C1 segment of cervical spinal cord (tissue), 14 donors: Measurements from ENCODE around the gene ARFIP1.
A peak's percentile ranks its signal among the peaks of the same experiment; 100 is the strongest.
"Not testable (repeated sequence)": the region's sequence is repeated elsewhere in the genome, so short reads cannot be mapped to it uniquely, and the experiment has no call there.

Source experiments
- DNase-seq, 14 donors: peaks; one replicate each; lab custom pipeline; 2025; lab: John Stamatoyannopoulos, UW

ARFIP1 gene

DNA sequence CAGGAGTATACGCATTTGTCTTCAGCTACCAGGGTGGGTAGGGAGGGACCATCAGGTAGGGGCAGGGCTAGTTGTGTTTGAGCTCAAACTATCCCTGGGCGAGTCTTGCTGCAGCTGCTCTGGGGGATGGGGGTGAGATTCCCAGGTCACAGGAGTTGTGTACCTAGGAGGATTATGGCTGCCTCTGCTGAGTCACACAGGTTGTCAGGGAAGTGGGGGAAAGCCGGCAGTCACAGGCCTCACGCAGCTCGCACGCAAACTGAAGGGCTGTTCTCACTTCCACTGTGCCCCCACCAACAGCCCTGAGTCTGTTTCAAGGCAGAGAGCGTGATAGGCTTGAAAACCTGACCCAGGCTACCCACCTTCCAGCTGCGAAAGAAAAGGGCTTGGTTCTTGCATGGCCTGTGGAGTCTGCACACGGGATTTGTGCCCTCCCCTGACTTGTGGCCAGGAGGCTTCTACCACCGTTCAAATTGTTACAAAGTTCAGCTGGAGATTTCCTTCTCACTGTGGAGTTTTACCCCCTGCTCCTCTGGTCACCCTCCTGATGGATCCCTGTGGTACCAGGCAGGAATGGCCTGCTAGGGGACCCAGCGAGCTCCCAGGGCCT lies 63.8 kb downstream of the ARFIP1 start:
- DNase-seq = no peak

DNA sequence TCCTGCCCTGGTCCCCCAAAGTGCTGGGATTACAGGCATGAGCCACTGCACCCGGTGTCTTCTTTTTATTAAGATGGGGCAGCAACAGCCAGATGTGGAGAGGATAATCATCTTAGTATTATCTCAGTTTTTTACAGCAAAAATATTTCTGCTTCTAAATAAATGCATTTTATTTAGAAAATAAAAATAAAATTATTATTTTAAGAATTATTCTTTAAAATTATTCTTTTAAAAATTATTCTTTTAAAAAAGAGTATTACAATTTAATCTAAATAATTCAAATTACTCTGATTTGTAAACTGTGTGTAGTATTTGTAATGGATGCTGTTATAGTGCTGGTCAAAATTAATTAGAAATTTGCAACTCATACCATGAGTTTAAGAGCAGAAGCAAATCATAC lies 67.6 kb downstream of the ARFIP1 start:
- DNase-seq = no peak

DNA sequence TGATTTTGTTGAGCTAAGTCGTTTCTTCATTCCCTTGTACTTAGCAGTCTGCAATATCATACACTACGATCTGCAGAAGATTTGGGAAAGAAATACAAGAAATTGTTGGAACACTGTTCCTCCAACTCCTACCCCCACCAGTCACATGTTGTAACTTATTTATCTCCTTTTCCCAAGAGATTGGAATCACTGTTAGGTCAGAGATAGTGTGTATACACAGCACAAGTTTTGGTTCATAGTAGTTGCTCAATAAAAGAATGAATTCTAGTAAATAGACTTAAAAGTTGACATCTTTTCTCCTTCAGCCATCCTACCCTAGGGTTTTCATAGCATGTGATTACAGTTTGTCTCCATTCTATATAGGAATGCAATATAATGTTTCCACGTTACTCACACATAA lies 68.8 kb downstream of the ARFIP1 start:
- no peak for DNase-seq

DNA sequence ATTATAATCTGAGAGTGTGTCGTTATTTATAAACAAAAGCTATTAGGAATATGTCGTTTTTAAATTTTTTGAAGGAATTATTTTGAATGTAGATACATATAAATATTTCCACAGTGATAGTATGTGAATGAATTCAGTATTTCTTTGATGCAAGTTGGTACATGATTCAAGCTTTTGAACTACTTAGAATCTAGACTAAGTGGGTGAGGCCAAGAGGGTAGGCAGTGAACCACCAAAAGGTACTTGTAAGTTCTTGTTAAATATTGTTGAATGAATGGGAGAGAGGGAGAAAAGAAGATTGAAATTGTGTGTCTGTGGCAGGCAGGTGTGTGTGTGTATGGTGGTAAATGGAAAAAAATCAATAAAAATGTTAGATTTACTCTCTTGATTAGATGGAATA lies 69.6 kb downstream of the ARFIP1 start:
- DNase-seq = no peak

DNA sequence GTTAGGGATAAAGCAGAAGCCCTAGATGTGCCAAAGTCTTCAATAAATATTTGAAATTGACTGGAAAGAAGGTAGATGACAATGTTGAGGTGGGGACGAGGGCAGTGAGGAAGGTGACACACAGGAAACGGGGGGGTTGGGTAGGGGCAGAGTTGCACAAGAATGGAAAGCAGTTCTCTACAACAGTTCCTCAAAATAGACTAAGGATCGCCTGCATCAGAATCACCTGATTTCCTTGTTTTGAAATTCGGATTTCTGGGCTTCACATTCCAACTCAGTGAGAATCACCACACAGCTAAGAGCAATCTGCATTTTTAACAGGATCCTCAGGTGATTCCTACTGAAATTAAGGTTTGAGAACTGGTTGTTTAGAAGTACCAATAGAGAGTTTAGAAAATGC lies 70.6 kb downstream of the ARFIP1 start:
- peak in 1 of 14 donors; percentile 3 for DNase-seq

DNA sequence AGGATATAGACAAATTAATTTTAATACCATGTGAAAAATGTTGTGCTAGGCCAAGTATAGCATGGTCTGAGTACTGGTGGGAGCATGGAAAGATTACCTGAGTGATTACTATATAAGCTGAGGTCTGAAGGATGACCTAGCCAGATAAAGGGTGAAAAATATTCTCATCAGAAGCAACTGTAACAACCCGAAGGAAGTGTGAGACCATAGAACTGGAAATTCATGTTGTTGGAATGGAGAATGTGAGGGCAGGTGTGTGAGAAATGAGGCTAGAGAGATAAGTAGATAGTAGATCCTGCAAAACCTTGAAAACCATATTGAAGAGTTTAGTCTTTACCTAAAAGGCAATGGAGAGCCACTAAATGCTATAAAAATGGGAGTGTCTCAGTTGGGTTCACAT lies 71.5 kb downstream of the ARFIP1 start:
- DNase-seq = no peak

DNA sequence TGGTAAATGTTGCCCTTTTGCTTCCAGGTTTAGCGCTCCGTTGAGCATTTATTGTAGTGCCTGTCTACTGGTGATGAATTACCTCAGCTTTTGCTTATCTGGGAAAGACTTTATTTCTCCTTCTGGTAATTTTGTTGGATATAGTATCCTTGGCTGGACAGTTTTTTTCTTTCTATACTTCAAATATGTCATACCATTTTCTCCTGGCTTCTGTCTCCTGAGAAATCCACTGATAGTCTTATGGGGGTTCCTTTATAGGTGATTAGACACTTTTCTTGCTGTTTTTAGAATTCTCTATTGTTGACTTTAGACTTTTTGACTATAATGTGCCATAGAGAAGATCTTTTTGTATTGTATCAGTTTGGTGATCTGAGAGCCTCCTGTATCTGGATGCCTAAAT lies 73.5 kb downstream of the ARFIP1 start:
- no peak for DNase-seq

DNA sequence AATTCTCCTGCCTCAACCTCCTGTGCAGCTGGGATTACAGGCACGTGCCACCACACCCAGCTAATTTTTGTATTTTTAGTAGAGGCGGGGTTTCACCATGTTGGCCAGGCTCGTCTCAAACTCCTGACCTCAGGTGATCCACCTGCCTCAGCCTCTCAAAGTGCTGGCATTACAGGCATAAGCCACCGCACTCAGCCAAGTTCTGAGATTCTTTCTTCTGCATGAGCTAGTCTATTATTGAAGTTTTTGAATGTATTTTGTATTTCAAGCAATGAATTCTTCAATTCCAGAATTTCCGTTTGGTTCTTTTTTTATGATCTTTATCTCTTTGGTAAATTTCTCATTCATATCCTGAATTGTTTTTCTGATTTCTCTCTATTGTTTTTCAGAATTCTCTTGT lies 74.3 kb downstream of the ARFIP1 start:
- DNase-seq = not testable (repeated sequence)

DNA sequence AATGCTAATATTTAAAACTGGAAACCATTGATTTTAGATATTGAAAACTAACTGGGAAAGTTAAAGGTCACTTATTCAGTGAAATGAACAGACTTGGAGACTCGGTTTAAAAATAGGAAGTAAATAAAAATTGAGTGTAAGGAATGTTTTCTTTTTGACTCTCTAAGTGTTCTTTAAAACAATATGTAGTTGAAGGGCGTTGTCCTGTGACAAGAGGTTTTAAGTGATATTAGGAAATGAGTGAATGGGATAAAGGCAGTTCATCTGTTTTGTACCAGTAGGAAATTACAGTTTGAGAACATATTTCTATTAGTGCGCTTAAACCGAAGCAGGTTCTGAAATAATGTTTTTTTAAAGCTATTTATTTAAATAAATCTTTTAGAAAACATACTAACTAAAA lies 77.2 kb downstream of the ARFIP1 start:
- DNase-seq = no peak

DNA sequence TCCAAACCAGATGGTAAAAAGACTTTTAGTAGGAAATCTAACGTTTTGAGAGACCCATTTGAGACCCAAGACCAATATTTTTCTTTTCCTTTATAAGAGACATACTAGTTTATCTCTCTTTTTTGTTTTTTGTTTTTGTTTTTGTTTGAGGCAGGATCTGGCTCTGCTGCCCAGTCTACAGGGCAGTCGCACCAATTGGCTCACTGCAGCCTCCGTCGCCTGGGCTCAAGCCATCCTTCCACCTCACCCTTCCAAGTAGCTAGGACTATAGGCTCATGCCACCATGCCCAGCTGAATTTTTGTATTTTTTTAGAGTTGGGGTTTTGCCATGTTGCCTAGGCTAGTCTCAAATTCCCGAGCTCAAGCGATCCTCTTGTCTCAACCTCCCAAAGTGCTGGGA lies 79.2 kb downstream of the ARFIP1 start:
- no peak for DNase-seq

DNA sequence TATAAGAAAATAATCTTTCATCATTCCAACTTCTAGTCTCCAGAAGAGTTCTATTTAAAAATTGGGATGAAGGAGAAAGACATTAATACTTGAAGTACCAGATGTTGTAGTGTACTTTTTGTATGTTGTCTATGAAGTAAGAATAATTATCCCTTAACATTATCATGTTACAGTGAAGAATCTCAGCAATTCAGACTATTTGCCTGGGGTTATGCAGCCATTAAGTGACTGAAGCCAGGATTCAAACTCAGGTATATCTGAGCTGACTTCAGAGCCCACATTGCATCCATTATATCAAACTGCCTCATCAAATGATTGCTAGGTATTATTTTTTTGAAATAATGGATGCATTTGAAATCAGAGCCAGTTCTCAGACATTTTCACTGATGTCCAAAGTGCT lies 80.3 kb downstream of the ARFIP1 start:
- no peak for DNase-seq

DNA sequence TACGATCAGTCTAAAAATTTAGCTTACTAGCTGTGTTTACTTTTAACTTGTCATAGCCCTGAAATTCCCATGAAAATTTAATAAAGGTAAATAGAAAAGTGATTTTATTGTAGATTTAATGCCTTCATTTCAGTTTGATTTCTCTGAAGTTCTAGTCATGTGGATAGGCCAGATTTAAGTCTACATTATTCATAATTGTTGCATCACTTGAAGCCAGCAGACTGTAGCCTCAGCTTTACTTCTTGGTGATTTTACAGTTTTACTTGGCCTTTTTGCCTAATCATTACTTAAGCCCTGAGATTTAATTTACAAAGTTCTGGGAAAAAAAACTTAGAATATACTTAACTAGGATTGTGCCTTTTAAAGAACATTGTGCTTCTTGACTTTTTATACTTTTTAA lies 82.9 kb downstream of the ARFIP1 start:
- no peak for DNase-seq

DNA sequence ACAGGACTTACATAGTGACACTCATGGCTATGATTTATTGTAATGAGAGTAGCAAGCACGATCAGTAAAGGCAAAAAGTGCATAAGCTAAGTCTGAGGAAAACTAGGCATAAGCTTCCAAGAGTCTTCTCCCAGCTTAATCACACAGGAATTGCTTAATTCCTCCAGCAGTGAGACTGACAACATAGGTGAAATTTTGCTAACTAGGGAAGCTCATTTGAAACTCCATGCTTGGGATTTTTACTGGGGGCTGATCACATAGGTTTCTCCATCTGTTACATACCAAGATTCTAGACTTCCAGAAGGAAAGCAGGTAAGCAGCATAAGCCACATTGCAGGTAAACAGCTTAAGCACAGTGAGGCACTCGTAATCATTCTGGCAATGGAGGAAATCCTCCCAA lies 84.6 kb downstream of the ARFIP1 start:
- DNase-seq = no peak

DNA sequence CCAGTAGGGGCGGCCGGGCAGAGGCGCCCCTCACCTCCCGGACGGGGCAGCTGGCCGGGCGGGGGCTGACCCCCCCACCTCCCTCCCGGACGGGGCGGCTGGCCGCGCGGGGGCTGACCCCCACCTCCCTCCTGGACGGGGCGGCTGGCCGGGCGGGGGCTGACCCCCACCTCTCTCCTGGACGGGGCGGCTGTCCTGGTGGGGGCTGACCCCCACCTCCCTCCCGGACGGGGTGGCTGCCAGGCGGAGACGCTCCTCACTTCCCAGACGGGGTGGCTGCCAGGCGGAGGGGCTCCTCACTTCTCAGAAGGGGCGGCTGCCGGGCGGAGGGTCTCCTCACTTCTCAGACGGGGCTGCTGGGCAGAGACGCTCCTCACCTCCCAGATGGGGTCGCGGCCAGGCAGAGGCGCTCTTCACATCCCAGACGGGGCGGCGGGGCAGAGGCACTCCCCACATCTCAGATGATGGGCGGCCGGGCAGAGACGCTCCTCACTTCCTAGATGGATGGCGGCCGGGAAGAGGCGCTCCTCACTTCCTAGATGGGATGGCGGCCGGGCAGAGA lies 86.8 kb downstream of the ARFIP1 start:
- not testable (repeated sequence) for DNase-seq

DNA sequence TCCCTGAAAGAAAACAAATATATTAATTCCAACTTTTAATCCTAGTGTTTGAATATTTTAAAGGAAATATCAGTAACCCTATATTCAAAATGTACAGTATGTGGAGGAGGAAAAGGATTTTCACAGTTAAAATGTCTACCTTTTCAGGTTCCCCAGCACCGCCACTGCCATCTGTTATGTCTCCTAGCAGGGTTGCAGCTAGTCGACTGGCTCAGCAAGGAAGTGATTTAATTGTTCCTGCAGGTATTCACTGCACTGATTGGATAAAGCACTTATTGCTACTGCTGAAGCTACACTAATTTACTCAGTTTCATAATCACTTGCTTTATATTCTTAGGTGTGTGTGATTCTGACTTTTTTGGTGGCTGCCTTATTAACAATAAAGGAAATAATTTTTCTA lies 90.9 kb downstream of the ARFIP1 start:
- peak in 1 of 14 donors; percentile 25 for DNase-seq

DNA sequence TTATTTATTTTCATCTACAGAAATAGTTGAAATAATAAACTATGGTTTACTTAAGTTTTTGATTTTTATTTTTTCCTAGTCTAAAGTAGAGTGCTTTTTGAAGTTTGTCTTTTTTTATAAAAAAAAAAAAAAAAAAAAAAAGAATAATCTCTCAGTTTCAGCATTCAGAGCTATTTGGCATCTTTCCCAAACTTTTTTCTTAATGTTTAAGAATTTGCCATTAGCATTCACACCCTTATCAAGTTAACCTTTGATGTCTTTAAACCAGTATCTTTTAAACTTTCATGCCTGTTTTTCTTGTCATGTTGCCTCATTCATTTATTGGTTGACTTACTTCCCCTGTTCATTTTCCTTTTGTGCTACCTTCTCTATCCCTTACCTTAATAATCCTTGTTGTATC lies 95.5 kb downstream of the ARFIP1 start:
- DNase-seq = no peak

DNA sequence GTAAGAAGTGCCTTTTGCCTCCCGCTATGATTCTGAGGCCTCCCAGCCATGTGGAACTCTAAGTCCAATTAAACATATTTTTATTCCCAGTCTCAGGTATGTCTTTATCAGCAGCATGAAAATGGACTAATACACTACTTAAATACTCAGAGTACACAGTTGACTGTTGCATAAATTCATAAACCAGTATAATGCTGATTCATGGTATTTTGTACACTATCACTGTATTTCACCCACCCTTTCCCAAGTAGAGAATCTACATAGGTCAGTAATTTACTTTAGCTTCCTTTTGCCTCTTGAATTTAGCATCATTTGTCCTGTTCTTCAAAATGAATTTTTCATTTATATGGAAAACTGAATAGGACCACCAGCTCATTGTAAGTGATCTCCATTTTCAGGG lies 98.1 kb downstream of the ARFIP1 start:
- DNase-seq = no peak

DNA sequence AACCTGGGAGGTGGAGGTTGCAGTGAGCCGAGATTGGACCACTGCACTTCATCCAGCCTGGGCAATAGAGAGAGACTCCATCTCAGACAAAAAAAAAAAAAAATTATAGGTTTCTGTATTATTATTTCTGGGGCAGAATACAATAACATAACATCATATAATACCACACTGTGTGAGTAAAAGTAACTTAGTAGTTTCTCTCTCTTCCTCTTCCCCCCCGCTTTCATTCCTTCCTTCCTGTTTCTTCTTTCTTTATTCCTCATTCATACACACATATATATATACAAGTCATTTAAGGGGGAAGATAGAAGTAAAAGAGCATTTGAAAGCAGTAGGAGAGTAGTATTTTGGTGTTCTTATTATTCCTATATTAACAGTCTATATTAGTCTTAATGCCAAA lies 100.5 kb downstream of the ARFIP1 start:
- no peak for DNase-seq

DNA sequence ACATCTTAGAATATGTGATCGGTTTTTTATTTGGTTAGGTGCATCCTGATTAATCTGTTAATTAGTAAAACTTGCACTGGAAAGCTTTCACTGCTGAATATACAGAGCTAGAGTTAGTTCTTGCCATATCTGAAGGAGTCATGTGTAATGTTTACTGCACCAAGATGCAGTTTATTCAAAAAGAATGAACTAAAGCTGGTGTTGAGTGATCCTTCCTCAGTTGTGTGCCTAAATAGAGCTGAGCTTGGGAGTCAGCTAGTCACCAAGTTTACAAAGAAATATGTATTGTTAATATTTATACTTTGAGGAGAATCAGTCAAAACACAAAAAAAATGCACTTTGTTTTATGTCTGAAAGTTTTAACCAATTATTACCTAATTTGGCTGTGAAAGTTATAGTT lies 102.2 kb downstream of the ARFIP1 start:
- DNase-seq = no peak

DNA sequence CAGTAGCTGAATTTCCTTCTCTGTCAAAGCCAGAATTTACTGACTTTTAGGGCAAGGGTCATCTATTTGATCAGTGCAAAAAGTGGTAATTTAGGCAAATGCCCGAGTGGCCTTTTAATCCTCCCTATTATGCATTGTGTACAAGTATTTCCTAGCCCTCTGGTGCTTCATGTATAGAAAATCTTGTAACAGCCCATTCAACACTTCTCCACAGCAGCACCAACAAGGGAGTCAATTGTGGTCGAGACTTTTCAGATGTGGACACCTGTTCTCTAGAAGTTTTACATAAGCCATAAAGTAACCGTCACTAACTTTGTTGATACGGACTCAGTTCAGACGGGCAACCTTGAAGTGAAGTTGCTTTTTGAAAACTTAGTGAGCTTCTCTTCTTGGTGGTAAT lies 105.4 kb downstream of the ARFIP1 start:
- no peak for DNase-seq

DNA sequence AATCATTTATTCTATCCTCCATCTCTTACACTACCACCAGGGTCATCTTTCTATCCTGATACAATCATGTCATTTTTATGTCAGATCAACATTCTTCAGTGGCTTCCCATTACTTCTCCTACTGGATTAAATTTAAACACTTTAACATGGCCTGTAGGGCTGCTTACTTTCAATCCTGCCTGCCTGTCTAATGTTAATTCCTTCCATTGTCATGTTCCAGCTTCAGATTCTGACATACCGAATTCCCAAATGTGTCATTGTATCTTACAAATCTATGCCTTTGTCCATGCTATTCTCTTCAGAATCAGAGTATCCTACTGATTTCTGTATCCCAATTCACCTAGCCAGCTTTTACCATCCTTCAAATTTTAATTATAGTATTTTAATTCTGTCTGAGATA lies 106.4 kb downstream of the ARFIP1 start:
- DNase-seq = no peak

DNA sequence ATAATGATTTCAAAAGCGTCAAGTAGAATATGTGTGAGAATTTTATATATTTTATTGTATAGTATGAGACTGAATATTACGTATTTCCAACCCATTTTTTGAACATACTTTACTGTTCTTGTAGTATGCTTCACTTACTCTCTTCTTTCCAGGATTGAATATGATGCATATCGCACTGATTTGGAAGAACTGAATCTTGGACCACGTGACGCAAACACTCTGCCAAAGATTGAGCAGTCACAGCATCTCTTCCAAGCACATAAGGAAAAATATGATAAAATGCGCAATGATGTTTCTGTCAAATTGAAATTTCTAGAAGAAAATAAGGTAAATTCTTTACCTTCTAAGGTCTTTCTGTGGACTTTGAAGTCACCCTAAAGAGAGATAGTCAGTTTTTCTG lies 108.2 kb downstream of the ARFIP1 start:
- no peak for DNase-seq

DNA sequence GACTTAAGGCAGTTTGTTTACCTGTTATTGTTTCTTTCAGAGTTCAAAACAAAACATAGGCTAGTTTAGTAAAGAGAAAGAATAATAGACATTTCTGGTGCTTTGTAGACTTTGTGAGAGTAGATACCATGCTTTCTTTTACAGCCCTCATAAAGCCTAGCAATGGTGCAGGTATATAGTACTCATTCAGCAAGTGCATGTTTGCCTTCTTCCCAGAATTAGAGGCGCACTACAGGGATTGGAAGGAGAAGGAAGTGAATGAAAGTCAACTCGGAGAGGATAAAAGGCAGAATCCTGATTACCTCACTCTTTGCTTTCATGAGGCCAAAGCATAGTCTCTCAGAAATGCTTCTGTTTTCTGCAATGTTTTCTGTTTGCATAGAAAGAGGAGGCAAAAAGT lies 113.2 kb downstream of the ARFIP1 start:
- DNase-seq = no peak

DNA sequence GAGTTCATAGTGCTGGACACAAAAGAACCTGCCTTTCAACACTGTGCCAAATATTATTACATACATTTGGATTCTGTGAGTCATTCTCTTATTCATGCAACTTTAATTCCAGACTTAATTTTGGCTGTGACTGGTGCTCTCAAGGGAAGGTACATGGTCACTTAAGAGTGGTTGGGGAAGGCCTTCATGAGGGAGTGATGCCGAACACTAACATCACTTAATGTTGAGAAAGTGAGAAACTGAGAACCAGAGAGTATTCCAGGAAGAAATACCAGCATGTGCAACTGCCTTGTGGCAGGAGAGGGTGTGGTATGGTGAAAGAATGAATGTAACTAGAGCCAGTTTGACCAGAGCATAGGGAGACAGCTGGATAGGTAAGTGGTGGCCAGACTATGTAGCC lies 114.9 kb downstream of the ARFIP1 start:
- DNase-seq = no peak
